OCI-LY7 (cell line): Measurements from ENCODE around the gene DVL1. TPM values are rescaled to one million over a fixed set of nuclear protein-coding genes. Genes with fewer than 3 reads are reported as not detected.

Source experiments
- BruUV-seq: library from RNA; stranded (reverse); fragments of 400-500 nt; replicated peaks from 2 replicates; lab custom pipeline; 2021; lab: Mats Ljungman, UMichigan
- CTCF ChIA-PET: fragments of 300-600 bp; sonication (Branson Sonifier 250); formaldehyde crosslinking; loops from one replicate; lab custom pipeline; 2022; ENCODE audit warnings: antibody characterized with exemption; ENCODE audit not compliant: unreplicated experiment; lab: Charles Lee
- POLR2A ChIA-PET: fragments of 300-600 bp; sonication (Branson Sonifier 250); formaldehyde crosslinking; loops from one replicate; lab custom pipeline; 2022; ENCODE audit warnings: antibody characterized with exemption; lab: Charles Lee
- DNase-seq: peaks from one replicate; pipeline ENCODE4 v3.0.0-alpha.2; 2015; ENCODE audit warnings: low spot score
- H2AFZ ChIP-seq: fragments of 200-600 bp; sonication (generic), shearing (Covaris generic); 2 replicates; pipeline ENCODE4 v1.6.1; 2014; ENCODE audit warnings: mild to moderate bottlenecking, antibody characterized with exemption, low read length, moderate library complexity
- H3K27ac ChIP-seq: fragments of 200-600 bp; sonication (generic); 2 replicates; pipeline ENCODE4 v1.5.1; 2014; ENCODE audit warnings: mixed run types, low read depth, mild to moderate bottlenecking, moderate library complexity, low read length, inconsistent platforms; ENCODE audit not compliant: poor library complexity, severe bottlenecking
- H3K36me3 ChIP-seq: fragments of 200-600 bp; sonication (generic); 2 replicates; pipeline ENCODE4 v1.6.1; 2014; ENCODE audit warnings: mild to moderate bottlenecking, antibody characterized with exemption, low read length, moderate library complexity, mixed read lengths; ENCODE audit not compliant: insufficient read depth
- H3K4me1 ChIP-seq: fragments of 200-600 bp; sonication (generic); 2 replicates; pipeline ENCODE4 v1.5.1; 2014; ENCODE audit warnings: mild to moderate bottlenecking, low read length; ENCODE audit not compliant: insufficient read depth, poor library complexity, severe bottlenecking
- H3K4me2 ChIP-seq: fragments of 200-600 bp; sonication (generic); 2 replicates; pipeline ENCODE4 v1.6.1; 2014; ENCODE audit warnings: mild to moderate bottlenecking, low read length
- H3K4me3 ChIP-seq: fragments of 200-600 bp; sonication (generic); 2 replicates; pipeline ENCODE4 v1.5.1; 2014; ENCODE audit warnings: mild to moderate bottlenecking, low read depth, low read length; ENCODE audit not compliant: poor library complexity, severe bottlenecking
- H3K79me2 ChIP-seq: fragments of 200-600 bp; sonication (generic); 2 replicates; pipeline ENCODE4 v1.6.1; 2016; ENCODE audit warnings: low read depth, mild to moderate bottlenecking, low read length, moderate library complexity, mixed read lengths; ENCODE audit not compliant: insufficient read depth
- H3K9me2 ChIP-seq: fragments of 200-600 bp; sonication (generic); 2 replicates; pipeline ENCODE4 v1.6.1; 2016; ENCODE audit warnings: mild to moderate bottlenecking, low read length, mixed read lengths; ENCODE audit not compliant: insufficient read depth
- H3K9me3 ChIP-seq: fragments of 200-600 bp; sonication (generic); 2 replicates; pipeline ENCODE4 v1.6.1; 2014; ENCODE audit warnings: mild to moderate bottlenecking, mixed run types, low read length, mixed read lengths
- H4K20me1 ChIP-seq: fragments of 200-600 bp; sonication (generic); 2 replicates; pipeline ENCODE4 v1.6.1; 2014; ENCODE audit warnings: mild to moderate bottlenecking, antibody characterized with exemption, low read length, moderate library complexity, mixed read lengths; ENCODE audit not compliant: insufficient read depth
- CTCF ChIP-seq: fragments of 200-600 bp; sonication (generic); conservative IDR thresholded peaks from 2 replicates; pipeline ENCODE4 v1.5.1; 2014; ENCODE audit warnings: mild to moderate bottlenecking, antibody characterized with exemption, low read length, moderate library complexity, mixed read lengths
- EZH2phosphoT487 ChIP-seq: fragments of 200-600 bp; sonication (generic); IDR thresholded peaks from 2 replicates; pipeline ENCODE4 v1.6.1; 2018; ENCODE audit warnings: low read depth, borderline replicate concordance, mild to moderate bottlenecking, mixed run types, antibody characterized with exemption, low read length, moderate library complexity, mixed read lengths
- intact Hi-C: fragments of 100-400 bp; cut with micrococcal nuclease; formaldehyde crosslinking; loops from one replicate; pipeline ENCODE4 v1.10.0; 2022; ENCODE audit not compliant: unreplicated experiment
- total RNA-seq, 2 experiments: library from RNA; depleted of rRNA in 1 of 2; stranded (reverse); fragments of >200 nt in 1 of 2; shearing (Covaris generic) in 1 of 2; gene quantifications; 2 replicates each; pipeline ENCODE4 v1.2.3, GENCODE V29; 2014 to 2022

The DVL1 gene
- total RNA-seq, 2 experiments from 2014 or later: 27.8 to 47.1 TPM

- Histone ChIP-seq H4K20me1 (peaks cover 5% of the 10 kb centered on the region; the same call in 1 of the 2 replicates), H2AFZ (no peak overlapping the region), H3K9me2 (no peaks in the 10 kb centered on the region), H3K36me3 (peaks cover 12% of the 10 kb centered on the region; the same call in 1 of the 2 replicates), H3K4me2 (peak overlapping the region; percentile 99), H3K4me3 (peak overlapping the region; percentile 89), H3K79me2 (no peaks in the 10 kb centered on the region; the same call in 1 of the 2 replicates), H3K27ac (peak overlapping the region; percentile 21), H3K9me3 (no peaks in the 10 kb centered on the region), H3K4me1 (peaks cover 35% of the 10 kb centered on the region)
- intact Hi-C loops: loop anchor here (5.0 kb wide), 3 partner anchors 73 to 273 kb away; partner anchors contain the start of genes B3GALT6, C1orf159 and SDF4
- CTCF ChIA-PET: no interaction called here
- peak; percentile 55 for DNase-seq
- no TSS peak for BruUV-seq
- POLR2A ChIA-PET: interaction anchor here (0.6 kb wide), 1 partner anchor 30 kb away, joined by 3 read pairs; no protein-coding TSS in a partner anchor
- TF ChIP-seq EZH2phosphoT487: no peak
- TF ChIP-seq CTCF: no peak
These were observed 43.7 kb downstream of the DVL1 start for GRCh38 chr1:1305300-1306069.

GRCh38 chr1:1304331-1305299 lies 44.6 kb downstream of the DVL1 start:
- BruUV-seq: no TSS peak
- peaks cover 3% of the 10 kb centered on the region; the same call in 1 of the 2 replicates for H3K36me3 ChIP-seq
- no peaks in the 10 kb centered on the region; the same call in 1 of the 2 replicates for H3K79me2 ChIP-seq
- no peaks in the 10 kb centered on the region for H3K9me2 ChIP-seq
- POLR2A ChIA-PET: interaction anchor here (0.6 kb wide), 1 partner anchor 29 kb away, joined by 3 read pairs; no protein-coding TSS in a partner anchor
- no peaks in the 10 kb centered on the region for H3K9me3 ChIP-seq
- intact Hi-C loops: loop anchor here (5.0 kb wide), 3 partner anchors 72 to 272 kb away; partner anchors contain the start of genes B3GALT6, C1orf159 and SDF4
- H3K4me1 ChIP-seq: peaks cover 28% of the 10 kb centered on the region
- TF ChIP-seq EZH2phosphoT487 (no peak), CTCF (no peak)
- DNase-seq: no peak
- CTCF ChIA-PET: no interaction called here
- peak overlapping the region; percentile 99 for H3K4me2 ChIP-seq
- H3K27ac ChIP-seq: peak overlapping the region; percentile 21
- H4K20me1 ChIP-seq: no peaks in the 10 kb centered on the region
- H3K4me3 ChIP-seq: peak overlapping the region; percentile 89
- H2AFZ ChIP-seq: no peak overlapping the region
